Caco-2 (cell line): ENCODE data around the gene SLC38A11. TPM values are rescaled to one million over a fixed set of nuclear protein-coding genes. Genes with fewer than 3 reads are reported as not detected.
"Not testable (repeated sequence)": the region's sequence is repeated elsewhere in the genome, so short reads cannot be mapped to it uniquely, and the experiment has no call there.

Experiments
- BruUV-seq: library from RNA; stranded (reverse); fragments of 400-500 nt; replicated peaks from 2 replicates; lab custom pipeline; 2021; lab: Mats Ljungman, UMichigan
- CTCF ChIA-PET: fragments of 300-600 bp; sonication (Branson Sonifier 250); formaldehyde crosslinking; loops from one replicate; lab custom pipeline; 2022; ENCODE audit warnings: antibody characterized with exemption; lab: Charles Lee
- POLR2A ChIA-PET: fragments of 300-600 bp; sonication (Branson Sonifier 250); formaldehyde crosslinking; loops from one replicate; lab custom pipeline; 2022; ENCODE audit warnings: antibody characterized with exemption; lab: Charles Lee
- DNase-seq, 2 experiments: peaks; one replicate each; pipeline versions ENCODE4 v3.0.0 to v3.0.0-alpha.2; 2020 to 2022
- H3K27me3 ChIP-seq: replicated peaks from 2 replicates; pipeline ENCODE4 v1.6.0; 2011; ENCODE audit warnings: low read length; ENCODE audit not compliant: control insufficient read depth, insufficient read depth
- H3K36me3 ChIP-seq: 2 replicates; pipeline ENCODE4 v1.5.1; 2011; ENCODE audit warnings: low read length; ENCODE audit not compliant: control insufficient read depth, insufficient read depth
- H3K4me1 ChIP-seq: fragments of 250-450 bp; sonication (Bioruptor Pico); 2 replicates; pipeline ENCODE4 v1.5.1; 2020; ENCODE audit warnings: mild to moderate bottlenecking
- H3K4me3 ChIP-seq: 2 replicates; pipeline ENCODE4 v1.5.1; 2011; ENCODE audit warnings: low read depth, mild to moderate bottlenecking, control low read depth, low read length
- H3K9me3 ChIP-seq: fragments of 250-450 bp; sonication (Bioruptor Pico); 2 replicates; pipeline ENCODE4 v1.5.1; 2020; ENCODE audit warnings: mild to moderate bottlenecking, moderate library complexity
- H3K27ac Mint-ChIP-seq: one replicate; pipeline ENCODE4 v1.8.0; 2022; ENCODE audit warnings: mixed read lengths; ENCODE audit not compliant: unreplicated experiment
- H3K27me3 Mint-ChIP-seq: one replicate; pipeline ENCODE4 v1.8.0; 2022; ENCODE audit warnings: mixed read lengths; ENCODE audit not compliant: insufficient read depth, unreplicated experiment
- H3K36me3 Mint-ChIP-seq: one replicate; pipeline ENCODE4 v1.8.0; 2022; ENCODE audit warnings: mild to moderate bottlenecking, mixed read lengths; ENCODE audit not compliant: insufficient read depth, unreplicated experiment
- H3K4me1 Mint-ChIP-seq: one replicate; pipeline ENCODE4 v1.8.0; 2022; ENCODE audit warnings: low read depth, mixed read lengths; ENCODE audit not compliant: unreplicated experiment
- H3K4me3 Mint-ChIP-seq: one replicate; pipeline ENCODE4 v1.8.0; 2022; ENCODE audit warnings: mild to moderate bottlenecking, moderate library complexity, mixed read lengths; ENCODE audit not compliant: unreplicated experiment
- H3K9me3 Mint-ChIP-seq: one replicate; pipeline ENCODE4 v1.8.0; 2022; ENCODE audit warnings: mixed read lengths; ENCODE audit not compliant: unreplicated experiment
- CTCF ChIP-seq, 2 experiments: fragments of 200-600 bp in 1 of 2; IDR thresholded peaks; 1 replicate in 1 of 2; 2 replicates in 1 of 2; pipeline versions ENCODE4 v1.5.1 to v1.8.0; 2011 to 2022; ENCODE audit warnings: antibody characterized with exemption in 1 of 2, control low read depth in 1 of 2, inconsistent platforms in 1 of 2, low read depth in 1 of 2, low read length in 1 of 2, mild to moderate bottlenecking in 1 of 2, moderate library complexity in 1 of 2; ENCODE audit not compliant: insufficient read depth in 1 of 2, severe bottlenecking in 1 of 2, unreplicated experiment in 1 of 2
- intact Hi-C: fragments of 100-400 bp; cut with micrococcal nuclease; formaldehyde crosslinking; loops from one replicate; pipeline ENCODE4 v1.10.0; 2022; ENCODE audit not compliant: unreplicated experiment
- total RNA-seq: library from RNA; stranded (reverse); gene quantifications from 2 replicates; pipeline ENCODE4 v1.2.3, GENCODE V29; 2022

SLC38A11 gene
- total RNA-seq, 1 experiment from 2014 or later: 1.6 TPM

- Histone ChIP-seq H3K4me3 (no peak overlapping the region), H3K4me1 (no peaks in the 10 kb centered on the region), H3K27me3 (no peaks in the 10 kb centered on the region), H3K9me3 (no peaks in the 10 kb centered on the region), H3K36me3 (no peaks in the 10 kb centered on the region)
- Mint-ChIP-seq H3K4me3 (no peak overlapping the region), H3K9me3 (no peaks in the 10 kb centered on the region), H3K36me3 (no peaks in the 10 kb centered on the region), H3K4me1 (no peaks in the 10 kb centered on the region), H3K27me3 (no peaks in the 10 kb centered on the region), H3K27ac (no peak overlapping the region)
- POLR2A ChIA-PET: no interaction called here
- peak in 1 of 2 experiments; percentile 55 for DNase-seq
- intact Hi-C loops: loop anchor here (1.0 to 5.0 kb wide), 6 partner anchors 22 to 881 kb away; partner anchors contain the start of gene SCN3A
- CTCF ChIA-PET: interaction anchor here (0.6 to 1.9 kb wide), 8 partner anchors 22 to 1135 kb away, joined by 3 to 28 read pairs (median 4); partner anchors contain the start of genes SCN1A, SCN2A and SCN3A
- BruUV-seq: no TSS peak
- TF ChIP-seq CTCF (IDR thresholded peaks at IDR 0.05; ENCODE audit: insufficient read depth in 1 of 2, low read depth in 1 of 2, low read length in 1 of 2, severe bottlenecking in 1 of 2, unreplicated experiment in 1 of 2): peak; percentile 48 to 57
These were observed 37.5 kb upstream of the SLC38A11 start for GRCh38 chr2:164992818-164993217.

GRCh38 chr2:164992093-164992454 is 36.7 kb upstream of the SLC38A11 start:
- BruUV-seq, H3K27ac Mint-ChIP-seq, H3K36me3 Mint-ChIP-seq, H3K4me1 Mint-ChIP-seq, DNase-seq, H3K27me3 ChIP-seq, H3K27me3 Mint-ChIP-seq, H3K36me3 ChIP-seq, H3K4me1 ChIP-seq, H3K9me3 Mint-ChIP-seq, H3K9me3 ChIP-seq, H3K4me3 Mint-ChIP-seq, POLR2A ChIA-PET, H3K4me3 ChIP-seq: not testable (repeated sequence)
- intact Hi-C loops: loop anchor here (1.0 to 5.0 kb wide), 3 partner anchors 255 to 315 kb away; no protein-coding TSS in a partner anchor
- CTCF ChIA-PET: interaction anchor here (1.7 kb wide), 1 partner anchor 212 kb away, joined by 4 read pairs; the partner anchor contains the start of gene SCN3A

GRCh38 chr2:164991361-164992092 is 36.2 kb upstream of the SLC38A11 start:
- H3K27me3 Mint-ChIP-seq, H3K27ac Mint-ChIP-seq, H3K4me3 ChIP-seq, H3K4me3 Mint-ChIP-seq, H3K9me3 ChIP-seq, H3K36me3 Mint-ChIP-seq, H3K4me1 ChIP-seq, POLR2A ChIA-PET, DNase-seq, H3K9me3 Mint-ChIP-seq, H3K36me3 ChIP-seq, BruUV-seq, H3K4me1 Mint-ChIP-seq, H3K27me3 ChIP-seq: not testable (repeated sequence)
- CTCF ChIA-PET: interaction anchor here (1.7 kb wide), 1 partner anchor 213 kb away, joined by 4 read pairs; the partner anchor contains the start of gene SCN3A
- intact Hi-C loops: loop anchor here (1.0 to 5.0 kb wide), 3 partner anchors 254 to 316 kb away; no protein-coding TSS in a partner anchor

GRCh38 chr2:164990953-164991352 is 35.6 kb upstream of the SLC38A11 start:
- H3K9me3 Mint-ChIP-seq, H3K9me3 ChIP-seq, H3K4me3 ChIP-seq, H3K27me3 Mint-ChIP-seq, POLR2A ChIA-PET, H3K4me3 Mint-ChIP-seq, H3K36me3 ChIP-seq, H3K4me1 ChIP-seq, H3K36me3 Mint-ChIP-seq, BruUV-seq, H3K4me1 Mint-ChIP-seq, DNase-seq, H3K27ac Mint-ChIP-seq, H3K27me3 ChIP-seq: not testable (repeated sequence)
- intact Hi-C loops: loop anchor here (1.0 to 5.0 kb wide), 2 partner anchors 43 to 316 kb away; no protein-coding TSS in a partner anchor
- CTCF ChIA-PET: interaction anchor here (0.6 to 1.7 kb wide), 2 partner anchors 213 to 248 kb away, joined by 3 to 4 read pairs; partner anchors contain the start of genes SCN2A and SCN3A

- H3K9me3 ChIP-seq, H3K4me1 Mint-ChIP-seq, intact Hi-C loops, H3K9me3 Mint-ChIP-seq, H3K27me3 Mint-ChIP-seq, H3K4me1 ChIP-seq, CTCF ChIA-PET, POLR2A ChIA-PET, H3K27ac Mint-ChIP-seq, BruUV-seq, H3K36me3 Mint-ChIP-seq, H3K4me3 ChIP-seq, H3K27me3 ChIP-seq, DNase-seq, H3K36me3 ChIP-seq, H3K4me3 Mint-ChIP-seq: not testable (repeated sequence)
These were observed 33.5 kb upstream of the SLC38A11 start for GRCh38 chr2:164988805-164989204.

GRCh38 chr2:164986027-164986426 is 30.7 kb upstream of the SLC38A11 start:
- H3K9me3 ChIP-seq, H3K9me3 Mint-ChIP-seq, H3K4me3 ChIP-seq, POLR2A ChIA-PET, H3K27me3 Mint-ChIP-seq, CTCF ChIA-PET, H3K36me3 Mint-ChIP-seq, H3K4me1 Mint-ChIP-seq, H3K4me1 ChIP-seq, H3K4me3 Mint-ChIP-seq, H3K27me3 ChIP-seq, H3K36me3 ChIP-seq, intact Hi-C loops, DNase-seq, H3K27ac Mint-ChIP-seq, BruUV-seq: not testable (repeated sequence)
